Neuronal stem cell (in vitro differentiated cells): ENCODE data around the gene GGA2.

ENCODE experiments used
- DNase-seq: peaks from one replicate; pipeline ENCODE4 v3.0.0-alpha.2; 2013; ENCODE audit warnings: low spot score
- H2AFZ ChIP-seq: one replicate; pipeline ENCODE4 v1.6.1; 2013; ENCODE audit warnings: mild to moderate bottlenecking, low read length, inconsistent platforms
- H2AK5ac ChIP-seq: 2 replicates; pipeline ENCODE4 v1.6.1; 2013; ENCODE audit warnings: low read depth, mild to moderate bottlenecking, inconsistent platforms, low read length, moderate library complexity, mixed read lengths
- H2BK120ac ChIP-seq: 2 replicates; pipeline ENCODE4 v1.6.1; 2013; ENCODE audit warnings: low read depth, mild to moderate bottlenecking, inconsistent platforms, low read length, moderate library complexity, mixed read lengths
- H2BK12ac ChIP-seq: one replicate; pipeline ENCODE4 v1.6.1; 2013; ENCODE audit warnings: low read length, inconsistent platforms
- H2BK15ac ChIP-seq: 2 replicates; pipeline ENCODE4 v1.6.1; 2013; ENCODE audit warnings: mild to moderate bottlenecking, low read length, inconsistent platforms, mixed read lengths
- H2BK5ac ChIP-seq: one replicate; pipeline ENCODE4 v1.6.1; 2013; ENCODE audit warnings: inconsistent platforms, mild to moderate bottlenecking, low read length, moderate library complexity
- H3K14ac ChIP-seq: one replicate; pipeline ENCODE4 v1.6.1; 2013; ENCODE audit warnings: low read length, inconsistent platforms
- H3K18ac ChIP-seq: 2 replicates; pipeline ENCODE4 v1.6.1; 2013; ENCODE audit warnings: low read length, inconsistent platforms
- H3K23ac ChIP-seq: 2 replicates; pipeline ENCODE4 v1.6.1; 2013; ENCODE audit warnings: low read depth, mild to moderate bottlenecking, mixed read lengths, low read length, inconsistent platforms; ENCODE audit not compliant: poor library complexity
- H3K27ac ChIP-seq: replicated peaks from 3 replicates; pipeline ENCODE4 v1.5.1; 2013; ENCODE audit warnings: low read length, inconsistent platforms
- H3K27me3 ChIP-seq, 3 experiments: 2 replicates each; pipeline ENCODE4 v1.6.1; 2013; ENCODE audit warnings: low read length in 3 of 3, mild to moderate bottlenecking in 2 of 3, inconsistent platforms in 1 of 3, low read depth in 1 of 3, mixed read lengths in 1 of 3, moderate library complexity in 1 of 3; ENCODE audit not compliant: control insufficient read depth in 3 of 3, insufficient read depth in 3 of 3
- H3K36me3 ChIP-seq, 2 donors: replicated peaks in 1 of 2; 2 replicates each; pipeline ENCODE4 v1.6.1; 2013; ENCODE audit warnings: low read length in 2 of 2; ENCODE audit not compliant: control insufficient read depth in 2 of 2, insufficient read depth in 2 of 2
- H3K4ac ChIP-seq: 2 replicates; pipeline ENCODE4 v1.6.1; 2013; ENCODE audit warnings: inconsistent platforms, mild to moderate bottlenecking, low read length, moderate library complexity
- H3K4me1 ChIP-seq, 2 donors: 1 replicate in 1 of 2; 2 replicates in 1 of 2; pipeline ENCODE4 v1.6.1; 2013; ENCODE audit warnings: low read length in 2 of 2, low read depth in 1 of 2; ENCODE audit not compliant: control insufficient read depth in 2 of 2, insufficient read depth in 1 of 2
- H3K4me2 ChIP-seq: one replicate; pipeline ENCODE4 v1.6.1; 2013; ENCODE audit warnings: mild to moderate bottlenecking, low read length, inconsistent platforms; ENCODE audit not compliant: insufficient read depth, poor library complexity, severe bottlenecking
- H3K4me3 ChIP-seq, 2 donors: 2 replicates each; pipeline ENCODE4 v1.5.1; 2013; ENCODE audit warnings: low read length in 2 of 2, mild to moderate bottlenecking in 2 of 2, inconsistent platforms in 1 of 2, moderate library complexity in 1 of 2
- H3K79me1 ChIP-seq: one replicate; pipeline ENCODE4 v1.6.1; 2013; ENCODE audit warnings: low read depth, mild to moderate bottlenecking, inconsistent platforms, low read length, moderate library complexity
- H3K9ac ChIP-seq: one replicate; pipeline ENCODE4 v1.6.1; 2013; ENCODE audit warnings: mild to moderate bottlenecking, low read depth, low read length, inconsistent platforms; ENCODE audit not compliant: poor library complexity
- H3K9me3 ChIP-seq, 2 donors: replicated peaks in 1 of 2; 2 replicates each; pipeline versions ENCODE3 to v1.6.1; 2013; ENCODE audit warnings: low read length in 2 of 2, mild to moderate bottlenecking in 2 of 2, inconsistent platforms in 1 of 2, low read depth in 1 of 2, mixed read lengths in 1 of 2, moderate library complexity in 1 of 2; ENCODE audit not compliant: control insufficient read depth in 2 of 2, insufficient read depth in 1 of 2
- H4K8ac ChIP-seq: one replicate; pipeline ENCODE4 v1.6.1; 2013; ENCODE audit warnings: low read depth, mild to moderate bottlenecking, inconsistent platforms, low read length, moderate library complexity
- H4K91ac ChIP-seq: one replicate; pipeline ENCODE4 v1.6.1; 2013; ENCODE audit warnings: low read length, low read depth, mild to moderate bottlenecking, inconsistent platforms; ENCODE audit not compliant: poor library complexity
- WGBS, 2 donors: extraction: QIAGEN DNeasy Blood & Tissue Kit; methylation state at CpG; one replicate each; pipeline ENCODE4 v1.1.7; 2013; ENCODE audit warnings: missing lambda C conversion rate in 2 of 2, mixed read lengths in 1 of 2; ENCODE audit not compliant: insufficient read length in 2 of 2, insufficient replicate concordance in 1 of 2; ENCODE audit errors: extremely low coverage in 2 of 2; 5-methylcytosine and 5-hydroxymethylcytosine counted together

Gene GGA2

DNA sequence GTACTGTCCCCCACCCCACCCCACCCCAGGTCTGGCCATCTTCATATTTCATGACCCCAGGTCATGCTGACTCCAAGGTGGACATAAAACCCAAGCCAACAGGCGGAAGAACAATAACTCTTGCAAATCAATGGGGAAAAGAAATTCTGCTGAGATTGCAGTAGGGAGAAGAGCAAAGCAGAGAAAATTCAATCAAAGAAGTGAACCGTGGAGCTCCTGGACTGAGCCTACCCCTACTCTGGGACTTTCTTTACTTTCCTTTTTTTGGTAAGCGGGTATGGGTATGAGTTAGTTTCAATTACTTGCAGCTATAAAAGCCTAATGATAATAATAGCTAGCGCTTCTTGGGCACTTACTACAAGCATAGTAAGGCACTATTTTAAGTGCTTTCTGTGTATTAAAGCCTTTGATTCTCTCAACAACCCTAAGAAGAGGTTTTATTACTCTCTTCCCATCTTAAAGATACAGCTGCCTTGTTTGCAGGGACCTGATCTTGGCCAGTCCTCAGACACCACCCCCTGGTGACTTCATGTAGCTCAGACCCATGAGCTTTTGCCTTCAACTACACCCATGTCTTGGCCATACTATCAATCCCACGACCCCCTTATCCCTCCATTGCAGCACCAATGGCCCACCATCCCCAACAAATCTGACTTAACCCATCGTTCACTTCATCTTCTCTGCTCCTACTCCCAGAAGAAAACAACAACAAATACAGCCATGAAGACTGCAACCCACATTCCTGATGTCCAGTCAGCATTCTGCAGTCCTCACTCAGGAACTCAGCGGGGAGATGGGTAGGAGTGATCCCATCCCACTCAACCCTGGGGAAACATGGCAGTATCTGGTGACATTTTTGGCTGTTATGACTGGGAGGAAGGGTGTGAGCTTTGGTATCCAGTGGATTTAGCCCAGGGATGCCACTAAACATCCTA is 4.4 kb downstream of the GGA2 start:
- Histone ChIP-seq H4K8ac (no peak overlapping the region), H3K4me2 (no peak overlapping the region), H3K4ac (no peak overlapping the region), H2BK12ac (no peak overlapping the region), H3K27me3 (no peaks in the 10 kb centered on the region), H2AK5ac (no peak overlapping the region), H3K9ac (no peak overlapping the region), H3K36me3 (peaks cover 4 to 40% of the 10 kb centered on the region in 2 donors), H3K4me3 (no peak overlapping the region), H4K91ac (no peak overlapping the region), H2BK120ac (no peak overlapping the region), H2AFZ (no peak overlapping the region), H2BK5ac (no peak overlapping the region), H3K14ac (no peak overlapping the region), H3K79me1 (peaks cover 5% of the 10 kb centered on the region), H3K27ac (no peak overlapping the region), H3K4me1 (peaks cover 26 to 32% of the 10 kb centered on the region in 2 donors), H3K23ac (no peak overlapping the region), H2BK15ac (no peak overlapping the region), H3K9me3 (no peaks in the 10 kb centered on the region), H3K18ac (no peak overlapping the region)
- no CpG with 5 or more reads among the region's 7 CpGs for WGBS, 2 donors
- DNase-seq: no peak

DNA sequence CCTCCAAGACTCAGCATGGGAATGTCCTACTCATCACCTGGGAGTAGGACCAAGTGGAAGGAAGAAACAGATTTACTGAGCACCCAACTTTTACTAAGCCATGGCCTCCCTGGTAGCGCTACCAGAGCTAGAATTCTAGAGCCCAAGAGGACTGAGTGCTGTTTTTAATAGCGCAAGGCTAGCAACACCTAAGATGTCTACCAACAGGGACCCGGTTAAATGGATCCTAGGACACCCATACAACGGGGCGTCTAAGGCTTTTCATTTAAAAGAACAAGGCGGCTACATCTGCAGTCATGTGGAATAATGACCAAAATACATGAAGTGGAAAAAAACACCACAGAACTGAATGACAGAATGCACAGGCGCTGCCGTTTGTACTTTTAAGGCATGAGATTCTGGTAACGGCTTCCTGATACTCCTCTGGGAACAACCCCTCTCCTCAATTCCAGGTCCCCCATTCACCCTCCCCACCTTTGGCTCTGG is 5.1 kb downstream of the GGA2 start:
- peaks cover 4 to 47% of the 10 kb centered on the region in 2 donors for H3K36me3 ChIP-seq
- H3K9me3 ChIP-seq: no peaks in the 10 kb centered on the region
- no peak overlapping the region for H2BK5ac ChIP-seq
- no peak overlapping the region for H2AFZ ChIP-seq
- H3K79me1 ChIP-seq: peaks cover 8% of the 10 kb centered on the region
- WGBS, 2 donors: no CpG with 5 or more reads among the region's 9 CpGs
- no peak overlapping the region for H3K14ac ChIP-seq
- H3K4me3 ChIP-seq: no peak overlapping the region
- H3K4me1 ChIP-seq: peaks cover 25 to 32% of the 10 kb centered on the region in 2 donors
- H3K4me2 ChIP-seq: peak overlapping the region; percentile 32
- H4K91ac ChIP-seq: no peak overlapping the region
- H3K9ac ChIP-seq: no peak overlapping the region
- no peak overlapping the region for H2BK120ac ChIP-seq
- no peaks in the 10 kb centered on the region for H3K27me3 ChIP-seq
- no peak overlapping the region for H4K8ac ChIP-seq
- H3K23ac ChIP-seq: no peak overlapping the region
- H3K4ac ChIP-seq: no peak overlapping the region
- H2BK15ac ChIP-seq: no peak overlapping the region
- no peak overlapping the region for H2AK5ac ChIP-seq
- H3K18ac ChIP-seq: no peak overlapping the region
- H3K27ac ChIP-seq: peak overlapping the region; percentile 32
- no peak overlapping the region for H2BK12ac ChIP-seq
- no peak for DNase-seq

DNA sequence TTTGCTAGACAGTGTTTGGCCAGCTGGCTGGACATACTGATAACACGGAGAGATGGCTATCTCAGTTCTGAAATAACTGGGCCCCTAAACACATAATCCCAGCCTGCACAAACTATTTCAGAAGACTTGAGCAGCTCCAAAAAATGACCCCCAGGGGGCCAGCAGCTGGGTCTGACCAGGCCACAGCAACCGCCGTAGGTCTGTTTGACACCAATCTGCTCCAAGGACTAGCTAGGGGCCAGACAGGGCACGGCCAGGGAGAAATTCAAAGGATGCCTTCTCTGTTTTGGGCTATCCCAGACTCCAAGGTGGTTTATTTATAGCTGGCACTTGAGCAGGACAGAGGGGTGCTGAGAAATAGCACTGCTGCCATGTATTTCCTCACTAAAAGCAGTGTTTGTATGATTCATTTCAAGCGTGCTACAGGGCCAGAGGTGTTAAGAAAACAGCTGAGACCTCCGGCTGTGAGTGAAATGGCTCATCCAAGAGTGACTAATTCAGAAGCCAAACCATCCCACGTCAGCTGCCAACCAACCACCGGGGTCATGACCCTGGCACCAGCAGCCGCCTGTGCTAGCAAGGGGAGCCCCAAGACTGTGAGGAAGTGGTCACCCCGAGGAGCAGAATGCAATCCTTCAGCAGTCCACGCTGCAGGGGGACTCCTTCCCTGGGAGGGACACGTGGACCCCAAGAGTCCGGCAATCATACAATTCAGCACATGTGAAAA is 5.7 kb downstream of the GGA2 start:
- WGBS, 2 donors: no CpG with 5 or more reads among the region's 13 CpGs

DNA sequence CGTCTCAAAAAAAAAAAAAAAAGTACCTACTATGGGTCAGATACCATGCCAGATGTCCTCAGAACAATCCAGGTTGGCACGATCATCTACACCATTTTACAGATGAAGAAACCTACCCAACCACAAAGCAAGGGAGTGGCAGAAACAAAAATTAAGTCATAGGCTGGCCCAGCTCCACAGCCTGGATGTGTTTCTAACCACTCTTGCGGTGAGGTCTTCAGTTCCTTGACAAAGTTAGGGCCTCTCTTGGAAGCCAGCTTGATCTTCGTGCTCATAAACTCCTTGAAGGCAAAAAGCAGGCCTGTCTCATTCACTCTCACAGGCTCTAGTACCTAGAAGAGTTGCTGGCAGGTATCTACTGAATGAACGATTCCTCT is 6.2 kb downstream of the GGA2 start:
- Histone ChIP-seq H3K27ac (no peak overlapping the region), H3K27me3 (no peaks in the 10 kb centered on the region), H3K4me2 (no peak overlapping the region), H3K14ac (no peak overlapping the region), H3K18ac (no peak overlapping the region), H3K36me3 (peaks cover 4 to 52% of the 10 kb centered on the region in 2 donors), H2AFZ (no peak overlapping the region), H3K4ac (no peak overlapping the region), H3K4me3 (no peak overlapping the region), H2BK120ac (no peak overlapping the region), H2AK5ac (no peak overlapping the region), H2BK12ac (no peak overlapping the region), H3K4me1 (peaks cover 25 to 32% of the 10 kb centered on the region in 2 donors), H3K79me1 (peaks cover 10% of the 10 kb centered on the region), H2BK15ac (no peak overlapping the region), H3K23ac (no peak overlapping the region), H4K91ac (no peak overlapping the region), H3K9me3 (no peaks in the 10 kb centered on the region), H4K8ac (no peak overlapping the region), H2BK5ac (no peak overlapping the region), H3K9ac (no peak overlapping the region)
- no peak for DNase-seq
- WGBS, 2 donors: no CpG with 5 or more reads among the region's 5 CpGs

More for the DNA sequence above, 5.7 kb downstream of the GGA2 start:
- Histone ChIP-seq H3K9ac (no peak overlapping the region), H3K4me2 (peak overlapping the region; percentile 32), H3K14ac (no peak overlapping the region), H2BK12ac (no peak overlapping the region), H3K9me3 (no peaks in the 10 kb centered on the region), H4K8ac (no peak overlapping the region), H4K91ac (no peak overlapping the region), H2BK5ac (no peak overlapping the region), H3K79me1 (peaks cover 10% of the 10 kb centered on the region), H3K27ac (peak overlapping the region; percentile 32), H3K4me1 (peaks cover 25 to 32% of the 10 kb centered on the region in 2 donors), H3K27me3 (no peaks in the 10 kb centered on the region), H3K36me3 (peaks cover 4 to 52% of the 10 kb centered on the region in 2 donors), H2AFZ (no peak overlapping the region), H3K18ac (no peak overlapping the region), H3K4me3 (no peak overlapping the region), H2BK120ac (no peak overlapping the region), H2BK15ac (no peak overlapping the region), H2AK5ac (no peak overlapping the region), H3K4ac (no peak overlapping the region), H3K23ac (no peak overlapping the region)
- DNase-seq: peak; percentile 51
